Adrenal gland (tissue), 5 donors: Measurements from ENCODE around the gene CTXN2.

Experiments used
- POLR2A ChIP-seq, 2 donors: fragments of 450-650 bp; IDR thresholded peaks; one replicate each; pipeline ENCODE4 v1.6.1; 2017; ENCODE audit warnings: antibody characterized with exemption in 2 of 2, mild to moderate bottlenecking in 2 of 2, moderate library complexity in 1 of 2
- TF ChIP-seq, protein P1 (sequence below), 6 experiments: fragments of 450-650 bp in 4 of 6; fragments of 200-600 bp in 2 of 6; sonication (generic) in 1 of 6; IDR thresholded peaks; 1 replicate in 5 of 6; 2 replicates in 1 of 6; pipeline versions ENCODE4 v1.5.1 to v1.8.0; 2016 to 2021; ENCODE audit warnings: antibody characterized with exemption in 6 of 6, mild to moderate bottlenecking in 2 of 6, moderate library complexity in 1 of 6
- donor health status: DM: no; HTN: no; CAD: no.

DNA sequence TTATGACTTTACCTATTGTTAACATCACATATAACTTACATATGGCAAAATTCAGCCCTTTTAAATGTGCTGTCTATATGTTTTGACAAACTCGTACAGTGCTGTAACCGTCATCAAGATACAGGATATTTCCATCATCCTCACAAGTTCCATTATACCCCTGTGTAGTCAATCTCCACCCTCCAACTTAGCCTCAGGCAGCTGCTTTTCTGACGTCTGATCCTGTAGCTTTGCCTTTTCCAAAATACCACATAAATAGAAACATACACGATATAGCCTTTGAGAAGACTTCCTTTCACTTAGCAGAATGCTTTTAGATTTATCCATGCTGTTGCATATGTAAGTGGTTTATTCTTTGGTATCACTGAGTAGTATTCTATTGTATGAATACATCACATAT, 61.7 kb downstream of the CTXN2 start:
- TF ChIP-seq POLR2A (IDR thresholded peaks at IDR 0.05) = no peak
- TF ChIP-seq, protein P1, sequence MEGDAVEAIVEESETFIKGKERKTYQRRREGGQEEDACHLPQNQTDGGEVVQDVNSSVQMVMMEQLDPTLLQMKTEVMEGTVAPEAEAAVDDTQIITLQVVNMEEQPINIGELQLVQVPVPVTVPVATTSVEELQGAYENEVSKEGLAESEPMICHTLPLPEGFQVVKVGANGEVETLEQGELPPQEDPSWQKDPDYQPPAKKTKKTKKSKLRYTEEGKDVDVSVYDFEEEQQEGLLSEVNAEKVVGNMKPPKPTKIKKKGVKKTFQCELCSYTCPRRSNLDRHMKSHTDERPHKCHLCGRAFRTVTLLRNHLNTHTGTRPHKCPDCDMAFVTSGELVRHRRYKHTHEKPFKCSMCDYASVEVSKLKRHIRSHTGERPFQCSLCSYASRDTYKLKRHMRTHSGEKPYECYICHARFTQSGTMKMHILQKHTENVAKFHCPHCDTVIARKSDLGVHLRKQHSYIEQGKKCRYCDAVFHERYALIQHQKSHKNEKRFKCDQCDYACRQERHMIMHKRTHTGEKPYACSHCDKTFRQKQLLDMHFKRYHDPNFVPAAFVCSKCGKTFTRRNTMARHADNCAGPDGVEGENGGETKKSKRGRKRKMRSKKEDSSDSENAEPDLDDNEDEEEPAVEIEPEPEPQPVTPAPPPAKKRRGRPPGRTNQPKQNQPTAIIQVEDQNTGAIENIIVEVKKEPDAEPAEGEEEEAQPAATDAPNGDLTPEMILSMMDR (IDR thresholded peaks at IDR 0.05) = no peak
